NCI-H2171 treated with DMSO at 0.1 percent for 48 hours (cell line): Measurements from ENCODE around the gene DNAH3.
"Not testable (repeated sequence)": the region's sequence is repeated elsewhere in the genome, so short reads cannot be mapped to it uniquely, and the experiment has no call there.

Source experiments
- DNase-seq: peaks from one replicate; lab custom pipeline; 2025; lab: John Stamatoyannopoulos, UW

DNAH3 gene

DNA sequence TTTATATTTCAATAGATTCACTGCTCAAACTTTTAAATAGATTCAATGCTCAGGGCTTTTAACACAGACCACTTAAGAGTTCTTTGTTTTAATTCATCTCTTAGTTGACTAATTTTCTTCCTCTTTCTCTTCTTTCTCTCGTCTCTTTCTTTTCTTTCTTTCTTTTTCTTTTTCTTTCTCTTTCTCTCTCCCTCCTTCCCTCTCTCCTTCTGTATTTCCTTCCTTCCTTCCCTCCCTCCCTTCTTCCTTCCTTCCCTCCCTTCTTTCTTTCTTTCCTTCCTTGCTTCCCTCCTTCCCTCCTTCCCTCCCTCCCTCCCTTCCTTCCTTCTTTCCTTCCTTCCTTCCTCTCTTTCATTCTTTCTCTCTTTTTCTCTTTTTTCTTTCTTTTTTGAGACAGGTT is 145.6 kb downstream of the DNAH3 start:
- DNase-seq = no peak

DNA sequence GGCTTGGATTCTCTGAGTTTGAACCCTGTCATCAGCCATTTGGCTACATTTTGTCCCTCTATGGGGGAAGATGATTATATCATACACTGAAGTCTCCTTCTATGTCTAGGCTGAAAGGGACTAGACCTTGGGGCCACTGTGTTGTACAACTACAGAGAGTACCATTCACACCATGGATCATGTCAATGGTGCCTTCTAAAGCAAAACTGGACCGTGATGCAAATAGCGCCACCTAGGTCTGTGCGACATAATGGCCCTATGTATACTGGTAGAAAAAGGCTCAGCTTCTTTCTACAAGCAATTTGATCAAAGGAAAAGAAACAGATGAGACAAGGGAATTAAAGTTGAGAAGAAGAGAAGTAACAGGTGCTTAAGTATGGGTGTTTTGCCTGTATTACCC is 149.4 kb downstream of the DNAH3 start:
- no peak for DNase-seq

DNA sequence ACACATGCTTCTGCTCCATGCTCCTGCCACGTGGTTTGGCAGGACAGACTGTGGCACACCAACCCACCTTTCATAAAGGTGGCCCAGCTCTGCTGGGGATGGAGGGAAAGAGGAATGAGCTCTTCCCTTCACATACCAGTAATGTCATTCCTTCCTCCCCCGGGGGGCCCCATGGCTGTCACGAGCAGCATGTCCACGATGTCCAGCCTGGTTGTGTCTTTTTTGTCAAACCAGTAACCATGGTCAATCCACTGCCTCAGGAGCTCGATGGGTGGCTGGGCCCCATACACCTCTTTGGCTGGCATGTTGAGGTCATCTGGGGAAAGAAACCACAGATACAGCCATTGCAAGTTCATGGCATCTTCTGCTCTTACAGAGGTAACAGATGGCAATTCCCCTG is 153.5 kb downstream of the DNAH3 start:
- DNase-seq = no peak

DNA sequence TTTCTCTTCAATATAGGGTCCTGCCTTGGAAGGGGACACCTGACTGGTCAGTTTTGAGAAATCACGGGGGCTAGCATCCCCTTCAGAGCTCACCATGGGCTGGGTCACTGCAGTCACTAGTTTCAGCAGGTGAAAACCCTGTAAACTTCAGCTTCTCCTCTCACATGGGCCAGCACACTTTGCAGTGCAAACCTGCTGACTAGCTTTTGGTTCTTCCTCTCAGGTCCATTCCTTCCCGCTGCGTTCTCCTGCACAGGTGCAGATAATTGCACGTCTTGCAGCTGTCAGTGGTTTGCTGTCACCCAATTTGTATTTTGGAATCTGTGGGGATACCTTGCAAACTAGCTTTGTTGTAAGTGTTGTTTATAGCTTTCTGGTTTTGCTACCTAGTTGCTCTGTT is 154.9 kb downstream of the DNAH3 start:
- no peak for DNase-seq

DNA sequence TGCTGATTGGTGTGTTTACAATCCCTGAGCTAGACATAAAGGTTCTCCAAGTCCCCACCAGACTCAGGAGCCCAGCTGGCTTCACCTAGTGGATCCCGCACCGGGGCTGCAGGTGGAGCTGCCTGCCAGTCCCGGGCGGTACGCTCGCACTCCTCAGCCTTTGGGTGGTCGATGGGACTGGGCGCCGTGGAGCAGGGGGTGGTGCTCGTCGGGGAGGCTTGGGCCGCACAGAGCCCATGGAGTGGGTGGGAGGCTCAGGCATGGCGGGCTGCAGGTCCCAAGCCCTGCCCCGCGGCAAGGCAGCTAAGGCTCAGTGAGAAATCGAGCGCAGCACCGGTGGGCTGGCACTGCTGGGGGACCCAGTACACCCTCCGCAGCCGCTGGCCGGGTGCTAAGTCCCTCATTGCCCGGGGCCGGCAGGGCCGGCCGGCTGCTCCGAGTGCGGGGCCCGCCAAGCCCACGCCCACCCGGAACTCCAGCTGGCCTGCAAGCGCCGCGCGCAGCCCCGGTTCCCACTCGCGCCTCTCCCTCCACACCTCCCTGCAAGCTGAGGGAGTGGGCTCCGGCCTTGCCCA is 161.1 kb downstream of the DNAH3 start:
- DNase-seq = not testable (repeated sequence)

DNA sequence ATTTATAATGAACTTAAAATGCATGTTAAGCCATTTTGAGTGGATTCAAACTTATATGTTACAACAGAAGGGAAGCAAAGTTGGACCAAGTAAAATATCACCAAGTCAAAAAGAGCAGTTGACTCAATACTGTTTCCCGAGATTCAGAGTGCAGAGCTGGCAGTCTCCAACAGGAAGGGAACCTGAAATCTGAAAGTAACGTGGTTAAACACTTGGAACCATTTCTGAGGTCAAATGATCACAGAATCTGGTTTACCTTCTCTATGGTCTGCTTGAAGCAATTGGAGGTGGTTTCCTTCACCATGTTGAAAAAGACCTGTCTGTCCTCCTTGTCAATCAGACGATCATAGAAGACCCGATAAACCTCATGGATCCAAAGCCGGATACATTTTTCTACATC is 163.6 kb downstream of the DNAH3 start:
- no peak for DNase-seq

DNA sequence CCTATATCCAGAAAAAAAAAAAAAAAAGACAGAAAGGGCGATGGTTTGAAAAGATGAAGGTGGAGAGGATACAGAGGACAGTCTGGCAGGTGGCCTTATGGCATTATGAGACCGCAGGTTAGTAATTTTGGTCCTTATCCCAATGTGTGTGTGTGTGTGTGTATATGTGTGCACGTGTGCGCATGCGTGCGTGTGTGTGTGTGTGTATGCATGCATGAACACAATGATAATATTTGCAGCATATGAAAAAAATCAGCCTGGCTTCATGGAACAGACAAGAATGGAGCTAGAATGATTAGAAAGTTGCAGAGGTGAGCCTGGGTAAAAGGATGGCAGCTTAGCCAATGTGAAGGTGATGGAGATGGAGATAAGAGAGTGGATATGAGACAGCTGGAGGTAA is 166.6 kb downstream of the DNAH3 start:
- no peak for DNase-seq

DNA sequence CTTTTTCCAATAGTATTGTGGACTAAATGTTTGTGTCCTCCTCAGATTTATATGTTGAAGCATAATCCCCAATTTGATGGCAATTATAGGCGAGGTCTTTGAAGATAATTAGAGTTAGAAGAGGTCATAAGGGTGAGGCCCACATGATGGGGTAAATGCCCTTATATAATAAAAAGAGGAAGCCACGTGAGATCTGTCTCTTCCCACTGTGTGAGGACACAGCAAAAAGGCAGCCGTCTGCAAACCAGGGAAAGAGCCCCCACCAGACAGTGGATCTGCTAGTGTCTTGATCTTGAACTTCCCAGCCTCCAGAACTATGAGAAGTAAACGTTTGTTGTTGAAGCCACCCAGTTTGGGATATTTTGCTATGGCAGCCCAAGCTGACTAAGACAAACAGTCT is 174.1 kb downstream of the DNAH3 start:
- DNase-seq = no peak

DNA sequence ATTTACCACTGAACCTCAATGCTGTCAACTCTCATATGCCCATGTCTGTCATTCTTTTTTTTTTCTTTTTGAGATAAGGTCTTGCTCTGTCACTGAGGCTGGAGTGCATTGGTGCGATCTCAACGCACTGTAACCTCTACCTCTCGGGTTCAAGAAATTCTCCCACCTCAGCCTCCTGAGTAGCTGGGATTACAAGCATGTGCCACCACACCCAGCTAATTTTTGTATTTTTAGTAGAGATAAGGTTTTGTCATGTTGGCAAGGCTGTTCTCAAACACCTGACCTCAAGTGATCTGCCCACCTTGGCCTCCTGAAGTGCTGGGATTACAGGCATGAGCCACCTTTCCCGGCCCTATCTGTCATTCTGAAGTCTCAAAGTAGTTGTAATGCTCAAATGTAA is 177.4 kb downstream of the DNAH3 start:
- DNase-seq = not testable (repeated sequence)

DNA sequence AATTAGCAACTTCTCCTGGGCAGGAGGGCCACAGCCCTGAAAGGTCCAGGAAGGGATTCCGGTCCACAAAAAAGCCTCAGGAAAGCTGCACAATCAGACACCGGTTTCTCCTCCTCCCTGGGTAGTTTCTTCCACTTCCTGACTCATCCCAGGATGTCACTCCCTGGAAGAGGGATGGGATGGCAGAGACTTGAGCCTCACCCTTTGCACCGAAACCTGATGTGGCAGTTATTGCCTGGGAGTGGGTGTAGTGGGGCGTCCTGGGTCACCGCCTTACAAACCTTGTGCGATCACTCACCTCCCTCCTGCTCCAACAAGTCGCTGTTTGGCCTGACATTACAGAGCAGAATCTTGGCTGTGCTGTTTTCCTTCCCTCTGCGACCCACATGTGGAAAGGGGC is 179.2 kb downstream of the DNAH3 start:
- no peak for DNase-seq

DNA sequence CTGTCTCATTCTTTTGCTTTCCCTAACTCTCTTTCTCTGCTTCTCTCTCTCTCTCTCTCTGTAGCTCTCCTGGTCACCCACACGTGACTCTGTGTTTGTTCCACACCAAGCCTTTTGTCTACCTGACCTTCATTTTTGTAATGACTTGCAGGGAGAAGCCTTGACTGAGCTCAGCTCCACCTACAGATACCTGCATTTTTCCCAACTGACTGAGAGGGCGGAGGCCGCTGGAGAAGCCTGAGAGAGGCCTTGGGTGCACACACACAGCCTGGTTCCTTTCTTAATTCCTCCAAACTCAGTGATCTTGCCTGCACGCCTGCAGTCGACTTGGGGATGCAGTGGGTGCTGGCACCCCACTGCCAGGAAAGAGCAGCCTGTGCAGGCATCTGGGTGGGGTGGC is 181.3 kb downstream of the DNAH3 start:
- DNase-seq = no peak

DNA sequence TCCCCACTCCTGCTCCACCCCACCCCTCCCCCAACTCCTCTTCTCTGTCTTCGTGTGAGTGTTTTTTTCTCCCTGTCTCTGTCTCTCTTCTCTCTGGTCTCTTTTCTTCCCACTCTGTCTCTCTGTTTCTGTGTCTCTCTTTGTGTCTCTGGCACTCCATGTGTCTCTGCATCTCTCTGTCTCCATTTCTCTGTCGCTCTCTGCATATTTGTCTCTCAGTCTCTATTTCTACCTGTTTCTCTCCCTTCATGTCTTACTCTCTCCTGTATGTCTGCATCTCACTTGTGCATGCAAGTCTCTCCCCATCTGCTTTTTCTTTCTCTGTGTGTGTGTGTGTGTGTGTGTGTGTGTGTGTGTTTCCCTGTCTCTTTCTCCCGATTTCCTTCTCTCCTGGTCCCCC is 181.9 kb downstream of the DNAH3 start:
- DNase-seq = no peak

DNA sequence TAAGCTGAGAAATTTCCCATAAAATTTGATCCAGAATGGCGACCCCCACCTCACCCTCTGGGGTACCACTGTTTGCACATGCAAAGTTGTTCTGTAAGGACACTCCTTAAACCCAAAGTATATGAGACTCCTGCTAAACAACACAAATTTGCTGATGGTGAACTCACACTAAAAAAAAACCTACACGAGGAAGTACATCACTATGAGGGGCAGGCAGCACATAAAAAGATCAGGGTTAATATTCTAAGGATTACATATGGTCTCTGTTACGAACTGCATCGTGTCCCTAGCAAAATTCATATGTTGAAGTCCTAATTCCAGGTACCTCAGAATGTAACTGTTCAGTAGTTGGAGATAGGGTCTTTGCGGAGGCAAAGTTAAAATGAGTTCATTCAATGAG is 189.7 kb downstream of the DNAH3 start:
- no peak for DNase-seq

DNA sequence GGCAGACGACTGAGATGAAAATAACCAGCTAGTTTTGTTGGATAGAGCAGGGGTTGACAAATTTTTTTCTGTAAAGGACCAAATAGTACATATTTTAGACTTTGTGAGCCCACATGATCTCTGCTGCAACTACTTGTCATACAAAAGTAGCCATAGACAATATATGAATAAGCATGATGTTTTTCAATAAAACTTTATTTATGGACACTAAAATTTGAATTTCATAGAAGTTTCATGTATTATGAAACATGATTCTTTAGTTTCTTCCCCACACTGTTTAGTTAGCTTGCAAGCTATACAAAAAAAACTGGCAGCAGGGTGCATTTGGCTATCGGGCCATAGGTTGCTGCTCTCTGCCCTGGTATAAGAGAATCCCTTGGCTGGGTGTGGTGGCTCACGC is 193.5 kb downstream of the DNAH3 start:
- DNase-seq = no peak

DNA sequence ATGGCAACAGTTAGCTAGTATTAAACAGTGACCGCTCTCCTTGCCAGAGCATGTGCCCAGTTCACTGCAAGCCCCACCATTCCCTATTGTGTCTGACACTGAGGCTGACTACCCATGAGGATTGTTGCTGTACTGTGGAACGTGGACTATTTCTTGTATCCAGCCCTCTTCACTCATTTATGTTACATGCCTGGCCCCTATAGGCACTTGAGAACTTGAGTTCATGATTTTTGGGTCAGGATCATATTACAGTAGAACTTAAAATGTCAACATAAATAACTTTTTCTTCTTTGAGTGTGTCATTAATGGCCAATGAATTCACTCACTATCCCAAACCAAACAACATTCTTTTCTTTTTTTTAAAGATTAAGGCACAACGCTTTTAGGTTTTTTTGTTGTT is 194.3 kb downstream of the DNAH3 start:
- no peak for DNase-seq

DNA sequence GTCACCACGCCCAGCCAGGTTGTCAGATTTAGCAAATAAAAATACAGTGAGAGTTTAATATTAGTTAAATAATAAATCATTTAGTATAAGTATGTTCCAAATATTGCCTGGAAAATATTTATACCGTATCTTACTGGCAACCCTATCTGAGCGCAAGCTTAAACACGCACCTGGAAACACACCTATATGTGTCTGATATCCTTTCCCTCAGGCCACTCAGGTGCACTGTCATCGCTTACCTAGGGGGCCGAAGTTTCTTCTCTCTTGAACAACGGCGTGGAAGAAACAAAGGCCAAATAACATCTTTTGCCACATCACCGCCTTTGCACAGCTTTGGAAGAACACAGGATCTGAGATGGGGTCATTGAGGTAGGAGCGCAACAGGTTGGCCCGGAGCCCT is 196.1 kb downstream of the DNAH3 start:
- no peak for DNase-seq

DNA sequence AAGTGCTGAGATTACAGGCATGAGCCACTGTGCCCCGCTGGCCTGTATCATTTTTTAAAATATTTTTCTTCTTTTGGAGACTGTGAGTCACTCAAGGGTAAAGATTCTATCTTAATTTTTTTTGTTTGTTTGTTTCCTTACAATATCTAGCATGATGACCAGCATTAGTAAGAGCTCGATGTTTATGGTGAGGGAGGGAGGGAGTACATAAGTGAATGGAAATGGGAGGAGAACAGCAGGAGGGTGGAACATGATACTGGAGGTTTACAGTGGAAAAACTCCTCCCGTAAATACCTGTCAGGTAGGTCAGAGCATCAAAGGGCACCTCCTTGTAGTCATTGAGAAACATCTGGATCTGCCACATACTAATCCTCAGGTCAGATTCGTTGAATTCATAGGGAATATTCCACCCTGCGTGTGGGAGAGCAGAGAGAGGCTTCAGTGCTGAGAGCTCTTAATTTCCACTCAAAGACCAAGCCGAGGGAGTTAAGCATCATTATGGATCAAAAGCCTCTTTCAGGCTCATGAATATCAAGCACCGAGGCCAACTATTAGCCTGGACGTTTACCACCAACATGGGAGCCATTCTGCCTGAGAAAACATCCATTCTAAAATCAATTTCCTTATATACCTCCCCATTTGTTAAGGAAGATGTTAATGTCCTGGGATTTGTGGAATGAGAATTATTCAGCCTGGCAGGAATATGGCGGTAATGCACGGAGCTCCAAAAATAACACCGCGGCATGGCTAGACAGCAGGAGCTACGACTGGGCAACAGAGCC is 198.3 kb downstream of the DNAH3 start:
- DNase-seq = peak; percentile 53

DNA sequence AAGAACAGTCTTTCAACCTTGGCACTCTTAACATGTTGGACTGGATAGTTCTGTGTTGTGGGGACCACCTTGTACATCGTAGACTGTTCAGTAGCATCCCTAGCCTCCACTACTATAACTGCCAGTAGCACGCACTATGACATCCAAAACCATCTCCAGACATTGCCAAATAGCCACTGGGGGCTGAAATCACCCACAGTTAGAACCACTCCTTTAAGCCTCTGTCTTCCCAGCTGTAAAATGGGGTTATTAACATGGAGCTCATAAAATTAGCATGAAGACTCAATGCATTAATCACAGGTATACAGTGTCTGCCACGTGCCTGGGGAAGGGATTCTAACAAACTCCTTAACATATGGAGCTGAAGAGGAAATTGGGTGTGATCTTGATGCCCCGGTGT is 200.4 kb downstream of the DNAH3 start:
- no peak for DNase-seq

DNA sequence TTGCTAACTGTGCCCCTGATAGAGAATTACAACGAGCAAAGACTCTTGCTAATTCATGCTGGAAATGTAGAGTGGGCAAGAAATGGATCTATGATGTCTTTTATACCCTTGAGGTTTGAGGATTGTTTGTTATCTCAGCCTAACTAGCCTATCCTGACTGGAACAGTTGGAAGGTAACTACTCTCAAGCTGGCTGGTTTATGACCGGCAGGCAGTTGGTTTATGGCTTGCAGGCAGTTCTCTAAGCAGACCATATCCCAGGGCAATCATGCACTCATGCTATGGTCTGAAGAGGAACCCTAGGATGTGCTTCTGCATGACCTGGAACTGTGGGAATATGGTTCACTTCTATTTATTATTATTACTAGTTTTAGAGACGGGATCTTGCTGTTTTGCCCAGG is 201.0 kb downstream of the DNAH3 start:
- no peak for DNase-seq

DNA sequence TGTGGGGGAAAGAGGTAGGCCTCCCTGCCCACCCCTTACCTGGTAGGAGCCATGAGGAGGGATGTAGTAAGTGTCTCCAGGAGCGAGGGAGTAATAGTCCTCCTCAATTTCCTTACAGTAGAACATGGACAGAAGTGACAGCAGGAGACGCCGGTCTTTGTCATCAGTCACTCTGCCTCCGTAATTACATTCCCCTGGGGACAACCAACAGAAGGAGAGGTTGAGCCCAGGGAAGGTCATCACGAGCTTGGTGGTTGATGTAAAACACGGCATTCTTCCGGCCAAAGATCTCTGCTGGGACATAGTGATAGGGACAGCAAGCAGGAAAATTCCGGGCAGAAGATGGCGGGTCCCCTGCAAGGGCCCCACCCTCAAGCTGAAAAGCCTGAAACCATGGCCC is 202.2 kb downstream of the DNAH3 start:
- peak; percentile 27 for DNase-seq

DNA sequence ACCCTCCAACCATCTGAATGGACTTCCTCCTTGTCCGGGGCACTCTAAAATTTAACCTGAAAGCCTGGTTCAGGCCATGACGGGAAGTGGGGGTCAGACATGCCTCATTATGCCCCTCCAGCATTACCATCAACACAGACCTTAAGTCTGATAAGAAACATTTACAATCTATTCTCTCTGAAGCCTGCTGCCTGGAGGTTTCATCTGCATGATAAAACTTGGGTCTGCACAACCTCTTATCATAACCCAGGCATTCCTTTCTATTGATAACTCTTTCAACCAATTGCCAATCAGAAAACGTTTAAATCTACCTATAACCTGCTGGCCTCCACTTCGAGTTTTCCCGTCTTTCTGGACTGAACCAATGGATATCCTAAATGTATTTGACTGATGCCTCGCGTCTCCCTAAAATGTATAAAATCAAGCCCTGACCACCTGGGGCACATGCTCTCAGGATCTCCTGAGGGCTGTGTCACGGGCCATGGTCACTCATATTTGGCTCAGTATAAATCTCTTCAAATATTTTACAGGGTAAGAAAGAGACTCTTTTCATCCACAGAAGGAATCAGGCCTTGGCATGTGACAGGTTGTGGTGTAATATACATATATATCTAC is 204.5 kb downstream of the DNAH3 start:
- no peak for DNase-seq

DNA sequence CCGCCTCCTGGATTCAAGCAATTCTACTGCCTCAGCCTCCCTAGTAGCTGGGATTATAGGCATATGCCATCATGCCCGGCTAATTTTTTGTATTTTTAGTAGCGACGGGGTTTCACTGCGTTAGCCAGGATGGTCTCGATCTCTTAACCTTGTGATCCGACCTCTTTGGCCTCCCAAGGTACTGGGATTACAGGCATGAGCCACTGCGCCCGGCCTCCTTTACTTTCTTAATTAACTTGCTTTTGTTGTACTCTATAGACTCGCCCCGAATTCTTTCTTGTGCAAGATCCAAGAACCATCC is 205.1 kb downstream of the DNAH3 start:
- DNase-seq = not testable (repeated sequence)

DNA sequence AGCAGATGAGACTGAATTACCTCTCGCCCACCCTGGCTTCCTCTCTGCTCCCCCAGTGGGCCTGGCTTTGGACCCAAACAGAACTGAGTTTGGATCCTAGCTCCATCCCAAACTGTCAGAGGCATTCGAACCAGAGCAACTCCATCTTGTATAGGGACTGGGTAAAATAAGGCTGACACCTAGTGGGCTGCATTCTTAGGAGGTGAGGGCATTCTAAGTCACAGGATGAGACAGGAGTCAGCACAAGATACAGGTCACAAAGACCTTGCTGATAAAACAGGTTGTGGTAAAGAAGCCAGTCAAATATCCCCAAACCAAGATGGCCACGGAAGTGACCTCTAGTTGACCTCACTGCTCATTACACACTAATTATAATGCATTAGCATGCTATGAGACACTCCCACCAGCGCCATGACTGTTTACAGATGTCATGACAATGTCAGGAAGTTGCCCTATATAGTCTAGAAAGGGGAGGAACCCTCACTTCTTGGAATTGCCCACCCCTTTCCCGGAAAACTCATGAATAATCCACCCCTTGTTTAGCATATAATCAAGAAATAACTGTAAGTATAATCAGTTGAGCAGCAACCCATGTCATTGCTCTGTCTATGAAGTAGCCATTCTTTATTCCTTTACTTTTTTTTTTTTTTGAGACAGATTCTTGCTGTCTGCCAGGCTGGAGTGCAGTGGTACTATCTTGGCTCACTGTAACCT is 205.6 kb downstream of the DNAH3 start:
- DNase-seq = no peak
